Omental fat pad (tissue), 4 donors: Measurements from ENCODE around the gene ZNF429. TPM values are rescaled to one million over a fixed set of nuclear protein-coding genes. Genes with fewer than 3 reads are reported as not detected.
"Not testable (repeated sequence)": the region's sequence is repeated elsewhere in the genome, so short reads cannot be mapped to it uniquely, and the experiment has no call there.

Source experiments
- ATAC-seq: fragments of 150-250 bp; one replicate; pipeline ENCODE4 v1.9.1; 2016; ENCODE audit warnings: mild to moderate bottlenecking, moderate library complexity; ENCODE audit not compliant: low FRiP score
- DNase-seq: peaks from one replicate; pipeline ENCODE4 v3.0.0-alpha.2; 2019; ENCODE audit warnings: low spot score
- CTCF ChIP-seq, 3 donors: fragments of 450-650 bp; IDR thresholded peaks; one replicate each; pipeline ENCODE4 v1.5.1; 2016 to 2017; ENCODE audit warnings: antibody characterized with exemption in 3 of 3, mild to moderate bottlenecking in 3 of 3, moderate library complexity in 2 of 3
- total RNA-seq, 4 donors: library from RNA; depleted of rRNA; stranded (reverse); fragments of >200 nt; gene quantifications; one replicate each; pipeline ENCODE4 v1.1.0, GENCODE V29; 2016

The ZNF429 gene
- total RNA-seq, 4 donors from 2014 or later: 5.6 to 21.0 (median 9.4) TPM

DNA sequence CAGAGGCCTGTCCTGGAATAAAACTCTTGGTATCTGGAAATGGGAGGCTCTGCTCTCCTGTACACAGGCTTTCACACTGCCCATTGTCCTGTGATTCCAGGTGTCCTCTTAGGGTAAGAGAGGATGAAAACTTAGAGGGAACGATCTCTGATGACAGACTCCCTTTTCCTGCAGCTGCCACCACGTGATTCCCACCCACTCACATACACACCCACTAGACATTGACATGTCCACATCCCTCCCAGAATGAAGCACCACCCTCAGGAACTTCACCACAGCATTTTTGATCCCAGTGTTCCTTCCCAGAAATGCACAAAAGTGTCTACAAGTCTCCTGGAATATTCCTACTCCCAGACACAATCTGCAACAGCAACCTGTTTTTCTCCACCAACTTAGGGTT lies 8.2 kb downstream of the ZNF429 start:
- no peak for DNase-seq
- TF ChIP-seq CTCF (IDR thresholded peaks at IDR 0.05): no peak
- no peak for ATAC-seq

- DNase-seq: no peak
- no peak for ATAC-seq
- no peak for TF ChIP-seq CTCF (IDR thresholded peaks at IDR 0.05)
Measured at GRCh38 chr19:21519488-21519887, 14.1 kb downstream of the ZNF429 start.

GRCh38 chr19:21532904-21533303 lies 27.5 kb downstream of the ZNF429 start:
- TF ChIP-seq CTCF (IDR thresholded peaks at IDR 0.05): no peak
- no peak for ATAC-seq

DNA sequence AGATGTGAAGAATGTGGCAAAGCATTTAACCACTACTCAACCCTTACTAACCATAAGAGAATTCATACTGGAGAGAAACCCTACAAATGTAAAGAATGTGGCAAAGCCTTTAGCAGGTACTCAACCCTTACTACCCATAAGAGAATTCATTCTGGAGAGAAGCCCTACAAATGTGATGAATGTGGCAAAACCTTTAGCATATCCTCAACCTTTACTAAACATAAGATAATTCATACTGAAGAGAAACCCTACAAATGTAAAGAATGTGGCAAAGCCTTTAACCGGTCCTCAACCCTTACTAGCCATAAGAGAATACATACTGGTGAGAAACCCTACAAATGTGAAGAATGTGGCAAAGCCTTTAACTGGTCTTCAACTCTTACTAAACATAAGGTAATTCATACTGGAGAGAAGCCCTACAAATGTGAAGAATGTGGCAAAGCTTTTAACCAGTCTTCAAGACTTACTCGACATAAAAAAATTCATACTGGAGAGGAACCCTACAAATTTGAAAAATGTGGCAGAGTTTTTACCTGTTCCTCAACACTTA lies 31.4 kb downstream of the ZNF429 start:
- DNase-seq, ATAC-seq: not testable (repeated sequence)

More at GRCh38 chr19:21532904-21533303, 27.5 kb downstream of the ZNF429 start:
- no peak for DNase-seq

- DNase-seq: no peak
- ATAC-seq: no peak
- no peak for TF ChIP-seq CTCF (IDR thresholded peaks at IDR 0.05)
Measured at GRCh38 chr19:21559444-21559843, 54.0 kb downstream of the ZNF429 start.

DNA sequence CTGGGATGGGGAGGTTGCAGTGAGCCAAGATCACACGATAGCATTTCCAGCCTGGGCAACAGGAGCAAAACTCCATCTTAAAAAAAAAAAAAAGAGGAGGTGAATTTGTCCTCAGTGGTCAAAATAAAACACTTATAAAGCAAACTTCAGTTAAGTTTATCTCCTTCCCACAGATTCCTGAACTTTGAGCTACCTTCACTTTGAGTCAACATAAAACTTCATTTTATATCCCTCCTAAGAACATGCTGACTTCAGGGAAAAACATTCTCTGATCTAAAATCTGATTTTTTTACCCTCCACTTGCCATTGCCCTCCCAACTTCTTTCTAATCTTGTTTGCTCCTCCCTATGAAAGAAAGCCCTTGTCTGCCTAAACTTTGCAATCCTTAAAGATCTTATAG lies 59.0 kb downstream of the ZNF429 start:
- DNase-seq (no peak), ATAC-seq (no peak)
- TF ChIP-seq CTCF (IDR thresholded peaks at IDR 0.05): no peak

- ATAC-seq (no peak), DNase-seq (no peak)
- TF ChIP-seq CTCF (IDR thresholded peaks at IDR 0.05): no peak
Measured at GRCh38 chr19:21566073-21566472, 60.7 kb downstream of the ZNF429 start.

DNA sequence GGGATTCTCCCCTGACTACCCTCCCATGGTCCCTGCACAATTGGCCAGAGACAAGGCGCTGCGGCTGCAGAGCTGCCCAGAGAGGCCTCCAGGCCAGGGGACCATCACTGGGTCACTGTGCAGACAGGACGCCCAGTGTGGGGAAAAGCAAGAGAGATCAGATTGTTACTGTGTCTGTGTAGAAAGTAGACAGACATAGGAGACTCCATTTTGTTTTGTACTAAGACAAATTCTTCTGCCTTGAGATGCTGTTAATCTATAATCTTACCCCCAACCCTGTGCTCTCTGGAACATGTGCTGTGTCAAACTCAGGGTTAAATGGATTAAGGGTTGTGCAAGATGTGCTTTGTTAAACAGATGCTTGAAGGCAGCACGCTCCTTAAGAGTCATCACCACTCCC lies 62.4 kb downstream of the ZNF429 start:
- not testable (repeated sequence) for DNase-seq, ATAC-seq
